Measurements from ENCODE around the gene ZNF521. TPM values are rescaled to one million over a fixed set of nuclear protein-coding genes. Genes with fewer than 3 reads are reported as not detected.
A peak's percentile ranks its signal among the peaks of the same experiment; 100 is the strongest.

The ZNF521 gene
- total and polyA plus RNA-seq, 2 donors (not counting 3 experiments of a cell fraction or from before 2014, with no cell fraction given), result 111 to 168 TPM

- ChIA-PET POLR2A (interaction anchor here (0.6 kb wide), 1 partner anchor 75 kb away, joined by 3 read pairs; no protein-coding TSS in a partner anchor), CTCF (interaction anchor here (0.6 to 1.8 kb wide), 3 partner anchors 22 to 303 kb away, joined by 3 to 4 read pairs (median 3); no protein-coding TSS in a partner anchor)
- TF ChIP-seq MYC (IDR thresholded peaks at IDR 0.05; ENCODE audit: low read depth, low read length) (no peak), CTCF (IDR thresholded peaks at IDR 0.05; ENCODE audit: extremely low read depth in 1 of 2, insufficient read depth in 1 of 2, low read depth in 1 of 2, low read length in 2 of 2) (no peak), FOS (IDR thresholded peaks at IDR 0.05; ENCODE audit: borderline replicate concordance, insufficient read depth, low read length) (peak; percentile 48), JUN (IDR thresholded peaks at IDR 0.05; ENCODE audit: borderline replicate concordance, insufficient read depth, insufficient read length, low read depth) (peak; percentile 63)
- Histone ChIP-seq H3K79me2 (ENCODE audit: control insufficient read depth, insufficient read depth, low read length) (peaks cover 11% of the 10 kb centered on the region), H3K4me2 (ENCODE audit: insufficient read depth, low read length) (peak overlapping the region; percentile 80), H3K4me1 (ENCODE audit: control insufficient read depth, extremely low read depth, insufficient read depth, low read length) (peaks cover 58% of the 10 kb centered on the region), H2AFZ (ENCODE audit: low read depth, low read length) (no peak overlapping the region), H3K9ac (replicated peaks; ENCODE audit: extremely low read depth, insufficient read depth, low read length) (no peak overlapping the region), H3K27ac (ENCODE audit: insufficient read depth, low read depth, low read length) (no peak overlapping the region), H3K4me3 (replicated peaks in 1 of 3; ENCODE audit: insufficient read depth in 1 of 3, low read depth in 1 of 3, low read length in 3 of 3) (no peak overlapping the region), H4K20me1 (replicated peaks; ENCODE audit: control insufficient read depth, extremely low read depth, insufficient read depth, low read length) (no peaks in the 10 kb centered on the region), H3K9me1 (replicated peaks; ENCODE audit: control insufficient read depth, extremely low read depth, insufficient read depth, low read length) (no peaks in the 10 kb centered on the region), H3K27me3 (ENCODE audit: control insufficient read depth in 2 of 2, insufficient read depth in 2 of 2, low read length in 2 of 2) (no peaks in the 10 kb centered on the region), H3K9me3 (replicated peaks; ENCODE audit: control insufficient read depth, insufficient read depth, low read length) (no peaks in the 10 kb centered on the region), H3K36me3 (ENCODE audit: control insufficient read depth in 2 of 2, extremely low read depth in 1 of 2, insufficient read depth in 2 of 2, low read length in 2 of 2) (no peaks in the 10 kb centered on the region)
- DNase-seq (ENCODE audit: low read depth, low spot score) (peak; percentile 47), FAIRE-seq (no peak)
- BruUV-seq (replicated peaks), result no TSS peak
- dilution Hi-C loops (cut with MboI; ENCODE audit: extremely low pct_ligation_motif_present, low sequenced_read_pairs) (no loop called here), intact Hi-C loops (cut with micrococcal nuclease) (no loop called here)
These were observed 251.5 kb downstream of the ZNF521 start for GRCh38 chr18:25100418-25100817.

- H2AFZ ChIP-seq (ENCODE audit: low read depth, low read length), result no peak overlapping the region
- peaks cover 58% of the 10 kb centered on the region for H3K4me1 ChIP-seq (ENCODE audit: control insufficient read depth, extremely low read depth, insufficient read depth, low read length)
- peaks cover 11% of the 10 kb centered on the region for H3K79me2 ChIP-seq (ENCODE audit: control insufficient read depth, insufficient read depth, low read length)
- intact Hi-C loops (cut with micrococcal nuclease), result loop anchor here (5.0 kb wide), 2 partner anchors 113 to 132 kb away; no protein-coding TSS in a partner anchor
- peak overlapping the region; percentile 80 for H3K4me2 ChIP-seq (ENCODE audit: insufficient read depth, low read length)
- dilution Hi-C loops (cut with MboI; ENCODE audit: extremely low pct_ligation_motif_present, low sequenced_read_pairs), result no loop called here
- H3K9me1 ChIP-seq (replicated peaks; ENCODE audit: control insufficient read depth, extremely low read depth, insufficient read depth, low read length), result no peaks in the 10 kb centered on the region
- no peaks in the 10 kb centered on the region for H3K27me3 ChIP-seq (ENCODE audit: control insufficient read depth in 2 of 2, insufficient read depth in 2 of 2, low read length in 2 of 2)
- H3K9ac ChIP-seq (replicated peaks; ENCODE audit: extremely low read depth, insufficient read depth, low read length), result no peak overlapping the region
- H3K36me3 ChIP-seq (ENCODE audit: control insufficient read depth in 2 of 2, extremely low read depth in 1 of 2, insufficient read depth in 2 of 2, low read length in 2 of 2), result no peaks in the 10 kb centered on the region
- POLR2A ChIA-PET, result interaction anchor here (0.6 kb wide), 1 partner anchor 75 kb away, joined by 3 read pairs; no protein-coding TSS in a partner anchor
- peak overlapping the region; percentile 20 for H3K27ac ChIP-seq (ENCODE audit: insufficient read depth, low read depth, low read length)
- FAIRE-seq, result peak; percentile 82
- H4K20me1 ChIP-seq (replicated peaks; ENCODE audit: control insufficient read depth, extremely low read depth, insufficient read depth, low read length), result no peaks in the 10 kb centered on the region
- no peaks in the 10 kb centered on the region for H3K9me3 ChIP-seq (replicated peaks; ENCODE audit: control insufficient read depth, insufficient read depth, low read length)
- H3K4me3 ChIP-seq (replicated peaks in 1 of 3; ENCODE audit: insufficient read depth in 1 of 3, low read depth in 1 of 3, low read length in 3 of 3), result no peak overlapping the region
- peak; percentile 11 for TF ChIP-seq FOS (IDR thresholded peaks at IDR 0.05; ENCODE audit: borderline replicate concordance, insufficient read depth, low read length)
- peak; percentile 32 for TF ChIP-seq MYC (IDR thresholded peaks at IDR 0.05; ENCODE audit: low read depth, low read length)
- TF ChIP-seq JUN (IDR thresholded peaks at IDR 0.05; ENCODE audit: borderline replicate concordance, insufficient read depth, insufficient read length, low read depth), result no peak
- peak; percentile 63 for DNase-seq (ENCODE audit: low read depth, low spot score)
- no TSS peak for BruUV-seq (replicated peaks)
- CTCF ChIA-PET, result interaction anchor here (0.6 to 1.8 kb wide), 3 partner anchors 21 to 303 kb away, joined by 3 to 4 read pairs (median 3); no protein-coding TSS in a partner anchor
These were observed 252.1 kb downstream of the ZNF521 start for GRCh38 chr18:25099895-25100294.

Measured in endothelial cell of umbilical vein (primary cell).